WI38 (cell line): Measurements from ENCODE around the gene SLC22A8.
"Not testable (repeated sequence)": the region's sequence is repeated elsewhere in the genome, so short reads cannot be mapped to it uniquely, and the experiment has no call there.

Experiments
- H3K4me3 ChIP-seq: 2 replicates; pipeline ENCODE4 v1.5.1; 2011; ENCODE audit warnings: low read depth, mild to moderate bottlenecking, control low read depth, low read length
- TF ChIP-seq, protein P1 (sequence below): IDR thresholded peaks from 2 replicates; pipeline ENCODE4 v1.5.1; 2012; ENCODE audit warnings: low read depth, mild to moderate bottlenecking, control low read depth, low read length

SLC22A8 gene, protein sequence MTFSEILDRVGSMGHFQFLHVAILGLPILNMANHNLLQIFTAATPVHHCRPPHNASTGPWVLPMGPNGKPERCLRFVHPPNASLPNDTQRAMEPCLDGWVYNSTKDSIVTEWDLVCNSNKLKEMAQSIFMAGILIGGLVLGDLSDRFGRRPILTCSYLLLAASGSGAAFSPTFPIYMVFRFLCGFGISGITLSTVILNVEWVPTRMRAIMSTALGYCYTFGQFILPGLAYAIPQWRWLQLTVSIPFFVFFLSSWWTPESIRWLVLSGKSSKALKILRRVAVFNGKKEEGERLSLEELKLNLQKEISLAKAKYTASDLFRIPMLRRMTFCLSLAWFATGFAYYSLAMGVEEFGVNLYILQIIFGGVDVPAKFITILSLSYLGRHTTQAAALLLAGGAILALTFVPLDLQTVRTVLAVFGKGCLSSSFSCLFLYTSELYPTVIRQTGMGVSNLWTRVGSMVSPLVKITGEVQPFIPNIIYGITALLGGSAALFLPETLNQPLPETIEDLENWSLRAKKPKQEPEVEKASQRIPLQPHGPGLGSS

DNA sequence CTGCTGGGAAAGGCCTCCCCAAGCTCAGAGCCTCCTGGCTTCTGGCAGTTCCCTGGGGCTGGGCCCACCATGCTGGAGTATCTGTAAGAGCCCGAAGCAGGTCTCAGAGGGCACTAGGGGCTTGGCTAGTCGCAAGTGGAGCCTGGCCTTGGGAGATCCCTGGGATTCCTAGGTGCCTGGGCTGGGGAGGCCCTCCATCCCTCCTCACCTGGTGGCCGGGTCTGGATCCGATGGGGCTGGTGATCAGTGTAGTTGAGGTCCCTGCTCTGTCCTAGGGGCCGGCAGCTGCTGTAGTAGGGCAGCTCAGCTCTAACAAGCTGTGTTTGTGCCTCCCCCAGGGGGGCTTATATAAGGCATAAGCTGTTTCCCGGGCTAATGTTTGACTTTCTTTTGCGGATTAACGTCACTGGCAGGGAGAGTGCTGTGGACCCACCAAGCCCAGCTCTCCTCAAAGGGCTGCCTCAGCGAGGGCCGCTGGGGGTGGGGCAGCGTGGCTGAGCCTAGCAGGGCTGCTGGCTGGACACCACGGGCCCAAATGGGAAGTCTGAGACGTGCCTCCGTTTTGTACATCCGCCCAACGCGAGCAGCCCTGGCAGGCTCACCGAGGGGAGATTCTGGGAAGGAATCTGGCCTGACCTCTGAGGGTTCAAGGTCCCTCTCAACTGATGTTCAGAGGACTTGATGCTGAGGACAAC is at the start of gene SLC22A8:
TSS of gene SLC22A8 (minus strand) at position 321 of the 695 bp plus-strand sequence. CDS start 883 bp downstream, outside the sequence.
- TF ChIP-seq, protein P1, sequence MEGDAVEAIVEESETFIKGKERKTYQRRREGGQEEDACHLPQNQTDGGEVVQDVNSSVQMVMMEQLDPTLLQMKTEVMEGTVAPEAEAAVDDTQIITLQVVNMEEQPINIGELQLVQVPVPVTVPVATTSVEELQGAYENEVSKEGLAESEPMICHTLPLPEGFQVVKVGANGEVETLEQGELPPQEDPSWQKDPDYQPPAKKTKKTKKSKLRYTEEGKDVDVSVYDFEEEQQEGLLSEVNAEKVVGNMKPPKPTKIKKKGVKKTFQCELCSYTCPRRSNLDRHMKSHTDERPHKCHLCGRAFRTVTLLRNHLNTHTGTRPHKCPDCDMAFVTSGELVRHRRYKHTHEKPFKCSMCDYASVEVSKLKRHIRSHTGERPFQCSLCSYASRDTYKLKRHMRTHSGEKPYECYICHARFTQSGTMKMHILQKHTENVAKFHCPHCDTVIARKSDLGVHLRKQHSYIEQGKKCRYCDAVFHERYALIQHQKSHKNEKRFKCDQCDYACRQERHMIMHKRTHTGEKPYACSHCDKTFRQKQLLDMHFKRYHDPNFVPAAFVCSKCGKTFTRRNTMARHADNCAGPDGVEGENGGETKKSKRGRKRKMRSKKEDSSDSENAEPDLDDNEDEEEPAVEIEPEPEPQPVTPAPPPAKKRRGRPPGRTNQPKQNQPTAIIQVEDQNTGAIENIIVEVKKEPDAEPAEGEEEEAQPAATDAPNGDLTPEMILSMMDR, result no peak
- H3K4me3 ChIP-seq, result no peak within 1 kb of the TSS

DNA sequence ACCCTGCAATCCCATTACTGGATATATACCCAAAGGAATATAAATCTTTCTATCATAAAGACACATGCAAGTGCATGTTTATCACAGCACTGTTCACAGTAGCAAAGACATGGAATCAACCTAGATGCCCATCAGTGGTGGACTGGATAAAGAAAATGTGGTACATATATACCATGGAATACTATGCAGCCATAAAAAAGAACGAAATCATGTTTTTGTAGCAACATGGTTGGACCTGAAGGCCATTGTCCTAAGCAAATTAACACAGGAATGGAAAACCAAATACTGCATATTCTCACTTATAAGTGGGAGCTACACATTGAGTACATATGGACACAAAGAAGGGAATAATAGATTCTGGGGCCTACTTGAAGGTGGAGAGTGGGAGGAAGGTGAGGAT is 30.6 kb upstream of the SLC22A8 start:
- H3K4me3 ChIP-seq, result not testable (repeated sequence)

DNA sequence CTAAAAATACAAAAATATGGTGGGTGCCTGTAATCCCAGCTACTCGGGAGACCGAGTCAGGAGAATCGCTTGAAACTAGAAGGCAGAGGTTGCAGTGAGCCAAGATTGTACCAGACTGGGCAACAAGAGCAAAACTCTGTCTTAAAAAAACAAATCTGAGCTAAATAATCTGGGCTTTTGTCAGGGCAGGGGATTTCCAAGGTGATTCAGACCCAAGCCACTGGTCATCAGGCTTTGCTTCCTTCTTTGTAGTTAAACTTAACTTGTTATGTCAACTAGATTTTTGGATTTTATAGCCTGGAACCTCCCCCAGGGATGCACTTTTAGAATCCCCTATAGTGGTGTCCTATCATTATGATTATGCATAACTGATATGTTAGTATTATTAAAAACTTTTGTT is 27.0 kb upstream of the SLC22A8 start:
- TF ChIP-seq, protein P1, result no peak

DNA sequence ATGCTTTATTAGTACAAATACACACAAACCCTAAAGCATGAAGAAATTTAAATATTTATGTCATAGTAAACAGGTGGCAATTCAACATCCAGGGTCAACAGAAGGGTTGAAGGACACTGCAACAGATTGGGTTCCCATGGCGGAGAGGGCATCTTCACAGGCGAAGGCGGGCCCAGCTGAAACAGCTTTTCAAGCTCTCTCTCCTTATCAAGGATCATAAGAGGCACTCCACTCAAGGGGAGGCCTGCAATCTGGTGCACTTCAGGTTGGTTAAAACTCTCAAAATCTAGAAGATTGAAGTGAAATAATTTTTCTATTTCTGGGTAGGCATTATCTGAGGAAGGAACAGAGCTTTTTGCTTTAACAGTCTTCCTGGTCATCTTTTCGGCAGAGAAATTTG is 16.8 kb upstream of the SLC22A8 start:
- TF ChIP-seq, protein P1, result no peak
- no peak overlapping the region for H3K4me3 ChIP-seq

More for the DNA sequence above, 27.0 kb upstream of the SLC22A8 start:
- H3K4me3 ChIP-seq, result no peak overlapping the region

DNA sequence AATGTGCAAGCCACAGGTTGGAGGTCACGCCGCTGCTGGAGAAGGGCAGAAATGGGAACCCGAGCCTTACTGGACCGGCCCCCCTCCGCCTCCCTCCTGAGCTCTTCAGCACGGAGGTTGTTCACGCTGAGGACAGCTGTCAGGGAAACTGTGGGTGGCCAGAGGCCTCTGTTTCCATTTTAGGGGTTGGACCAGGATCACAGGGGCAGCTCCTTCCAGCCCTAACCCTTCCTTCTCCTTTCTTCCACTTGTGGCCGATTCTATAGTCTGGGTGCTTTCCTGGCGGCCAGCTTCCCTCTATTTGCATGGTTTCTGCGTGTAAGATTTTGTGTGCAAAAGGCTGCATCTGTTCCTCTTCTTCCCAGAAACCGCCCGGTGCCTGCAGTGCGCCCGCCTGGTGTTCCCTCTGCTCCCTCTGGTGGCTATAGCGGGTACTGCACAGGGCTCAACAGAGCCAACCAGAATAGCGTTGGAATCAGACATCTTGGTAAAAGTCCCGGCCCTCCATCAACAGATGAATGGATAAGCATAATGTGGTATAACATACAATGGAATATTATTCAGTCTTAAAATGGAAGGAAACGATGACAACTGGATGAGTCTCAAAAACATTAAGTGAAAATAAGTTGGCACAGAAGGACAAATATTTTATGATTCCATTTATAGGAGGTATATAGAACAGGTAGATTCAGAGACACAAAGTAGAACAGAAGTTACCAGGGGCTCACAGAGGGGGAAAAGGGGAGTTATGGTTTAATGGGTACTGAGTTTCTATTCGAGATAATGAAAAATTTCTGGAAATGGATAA is 8.4 kb upstream of the SLC22A8 start:
- H3K4me3 ChIP-seq, result no peak overlapping the region
- TF ChIP-seq, protein P1, result peak; percentile 100

DNA sequence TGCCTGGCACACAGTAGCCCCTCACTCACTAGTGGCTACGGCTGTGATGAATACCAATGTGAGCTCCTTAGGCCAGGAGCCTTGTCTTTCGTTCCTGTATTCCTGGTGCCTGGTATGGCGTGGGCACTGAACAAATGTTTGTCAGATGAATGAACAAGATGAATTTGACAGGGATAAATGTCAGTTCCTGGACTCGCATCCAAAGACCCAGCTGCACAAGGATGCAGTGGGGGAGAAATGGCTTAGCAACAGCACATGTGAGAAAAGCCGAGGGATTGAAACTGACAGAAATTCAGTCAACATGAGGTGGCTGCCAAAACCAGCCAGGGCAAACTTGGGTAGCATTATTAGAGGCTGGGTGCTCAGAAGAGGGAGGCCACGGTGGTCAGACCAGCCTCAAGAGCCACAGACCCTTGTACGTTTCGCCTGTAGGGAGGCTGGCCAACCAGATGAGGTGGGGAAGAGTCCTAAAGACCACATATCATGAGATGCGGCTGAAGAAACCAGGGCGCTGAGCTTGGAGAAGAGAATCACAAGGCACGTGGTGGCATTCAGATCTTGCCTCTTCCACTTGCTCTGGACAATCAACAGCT is 7.7 kb upstream of the SLC22A8 start:
- no peak overlapping the region for H3K4me3 ChIP-seq
- TF ChIP-seq, protein P1, result no peak

DNA sequence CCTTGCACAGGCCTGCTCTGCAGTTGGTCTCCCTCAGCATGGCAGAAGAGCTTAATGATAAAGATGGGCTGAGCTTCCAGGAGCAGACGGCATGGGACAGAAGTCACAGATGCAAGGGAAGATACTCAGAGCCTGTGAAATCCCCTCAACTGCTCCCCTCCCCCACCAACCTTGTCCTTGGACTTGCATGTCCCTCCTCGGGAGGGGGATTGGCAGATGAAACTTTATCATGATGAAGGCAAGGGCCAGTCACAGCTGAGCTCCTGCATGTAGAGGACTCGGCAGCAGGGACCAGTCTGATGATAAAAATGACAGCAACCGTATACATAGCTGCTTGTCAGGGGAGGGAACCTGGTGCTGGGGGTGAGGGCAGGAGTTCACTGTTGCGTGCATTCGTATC is 6.8 kb upstream of the SLC22A8 start:
- TF ChIP-seq, protein P1, result no peak
- H3K4me3 ChIP-seq, result no peak overlapping the region
